Inferior parietal cortex (tissue), 1 donor: Measurements from ENCODE around the gene PDGFRB.

Experiments used
- DNase-seq: peaks from one replicate; pipeline ENCODE4 v3.0.0-alpha.2; 2016; ENCODE audit errors: extremely low spot score

Gene PDGFRB

GRCh38 chr5:150163035-150163434, 7.4 kb upstream of the PDGFRB start:
- DNase-seq = no peak

DNA sequence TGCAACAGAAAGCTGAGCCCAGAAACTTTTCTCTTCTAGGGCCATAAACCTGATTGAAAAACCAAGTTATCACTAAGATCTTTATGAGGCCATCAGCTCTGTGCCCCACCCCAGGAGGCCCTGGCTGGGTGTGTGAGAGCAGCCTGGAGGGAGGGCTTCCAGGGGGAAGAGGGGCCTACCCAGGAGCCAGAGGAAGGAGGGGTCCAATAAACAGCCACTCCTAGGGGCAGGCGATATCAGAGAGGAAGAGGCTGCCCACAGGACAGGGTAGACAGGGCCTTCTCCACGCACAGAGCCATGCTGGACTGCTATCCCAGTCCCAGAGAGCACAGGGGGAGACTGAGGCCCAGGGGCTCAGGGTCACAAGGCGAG, 6.5 kb upstream of the PDGFRB start:
- DNase-seq = no peak

- DNase-seq = peak; percentile 81
These were observed 5.8 kb upstream of the PDGFRB start for GRCh38 chr5:150161242-150162141.

GRCh38 chr5:150160448-150161081, 4.9 kb upstream of the PDGFRB start:
- no peak for DNase-seq

- DNase-seq = no peak
These were observed 4.1 kb upstream of the PDGFRB start for GRCh38 chr5:150159741-150160179.

DNA sequence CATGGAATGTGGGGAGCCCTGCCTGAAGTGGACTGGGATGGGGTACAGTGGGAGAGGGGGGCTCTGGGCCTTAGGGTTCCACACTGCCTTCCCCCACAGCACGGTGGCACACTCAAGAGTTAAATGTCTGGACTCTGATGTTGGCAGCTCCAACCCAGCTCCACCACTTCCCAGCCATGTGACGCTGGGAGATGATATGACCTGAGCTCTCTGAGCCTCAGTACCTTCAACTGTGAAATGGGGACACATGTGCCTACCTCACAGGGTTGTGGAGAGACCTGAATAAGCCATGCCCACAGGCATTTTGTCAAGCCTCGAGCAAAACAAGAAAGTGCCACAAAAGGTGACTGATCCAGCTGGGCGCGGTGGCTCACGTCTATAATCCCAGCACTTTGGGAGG, 3.4 kb upstream of the PDGFRB start:
- DNase-seq = no peak

DNA sequence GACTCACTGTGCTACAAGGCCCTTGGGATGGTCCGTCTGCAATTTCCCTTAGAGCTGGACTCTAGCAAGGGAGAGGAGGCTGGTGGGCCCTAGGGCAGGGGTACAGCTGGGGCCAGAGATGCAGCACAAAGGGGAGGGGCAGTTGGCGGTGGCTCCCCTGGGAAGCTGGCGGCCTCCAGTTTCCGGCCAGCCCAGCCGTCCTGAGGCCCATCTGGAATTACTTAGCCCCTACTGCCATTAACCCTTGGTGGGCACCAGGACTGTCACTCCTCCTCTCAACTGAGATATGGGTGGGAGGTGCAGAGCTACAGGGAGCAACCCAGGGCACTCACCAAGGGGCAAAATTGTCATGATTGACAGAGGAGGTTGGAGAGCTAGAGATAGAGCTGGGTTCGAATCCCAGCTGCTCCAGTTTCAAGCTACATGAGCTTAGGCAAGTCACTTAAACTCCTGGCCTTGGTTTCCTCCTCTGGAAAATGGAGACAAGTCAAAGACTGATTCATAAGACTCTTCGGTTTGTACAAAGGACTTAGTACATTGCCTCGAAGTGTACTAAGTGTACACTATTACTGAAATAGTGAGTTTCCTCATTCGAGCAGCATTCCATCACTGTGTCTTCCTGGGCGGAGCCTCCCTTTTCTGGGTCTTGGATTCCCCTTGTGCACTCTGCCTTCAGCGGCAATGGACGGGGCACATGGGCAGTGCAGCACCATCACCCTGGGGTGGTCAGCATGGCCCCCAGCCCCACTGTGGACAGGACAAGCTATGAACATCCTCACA, 2.7 kb upstream of the PDGFRB start:
- no peak for DNase-seq

DNA sequence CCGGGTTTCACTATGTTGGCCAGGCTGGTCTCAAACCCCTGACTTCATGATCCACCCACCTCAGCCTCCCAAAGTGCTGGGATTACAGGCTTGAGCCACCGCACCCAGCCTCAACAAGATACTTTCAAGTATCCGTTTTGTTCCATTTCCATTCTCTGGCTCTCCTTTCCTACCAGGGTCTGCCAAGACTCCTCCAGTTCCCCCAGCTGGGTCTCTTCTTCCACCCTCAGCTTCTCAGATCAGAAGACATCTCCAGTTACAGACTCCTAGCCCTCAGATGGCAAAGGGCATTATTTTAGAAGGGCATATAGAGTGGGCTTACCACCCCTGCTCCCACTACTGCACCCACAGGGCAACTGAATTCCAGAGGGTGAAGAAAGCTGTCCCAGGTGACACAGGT, 1.5 kb upstream of the PDGFRB start:
- DNase-seq = no peak

DNA sequence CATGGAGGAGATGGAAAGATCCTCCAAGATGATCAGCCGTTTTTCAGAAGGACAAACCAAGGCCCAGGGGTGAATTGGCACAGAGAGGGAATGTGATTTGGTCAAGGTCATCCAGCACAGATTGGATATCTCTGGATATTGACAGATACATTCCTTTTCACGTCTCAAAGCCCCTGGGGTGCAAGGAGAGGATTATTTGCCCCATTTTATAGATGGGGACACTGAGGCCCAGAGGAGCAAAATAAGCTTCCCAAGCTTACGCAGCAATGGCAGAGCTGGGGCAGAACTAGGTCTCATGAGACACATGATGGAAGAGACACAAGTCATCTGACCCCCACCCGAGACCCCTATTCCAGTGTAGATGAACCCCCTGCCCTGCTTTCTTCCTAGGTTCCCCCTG, 895 bp upstream of the PDGFRB start:
- DNase-seq = no peak

GRCh38 chr5:150156027-150156368, 353 bp upstream of the PDGFRB start:
- no peak for DNase-seq

DNA sequence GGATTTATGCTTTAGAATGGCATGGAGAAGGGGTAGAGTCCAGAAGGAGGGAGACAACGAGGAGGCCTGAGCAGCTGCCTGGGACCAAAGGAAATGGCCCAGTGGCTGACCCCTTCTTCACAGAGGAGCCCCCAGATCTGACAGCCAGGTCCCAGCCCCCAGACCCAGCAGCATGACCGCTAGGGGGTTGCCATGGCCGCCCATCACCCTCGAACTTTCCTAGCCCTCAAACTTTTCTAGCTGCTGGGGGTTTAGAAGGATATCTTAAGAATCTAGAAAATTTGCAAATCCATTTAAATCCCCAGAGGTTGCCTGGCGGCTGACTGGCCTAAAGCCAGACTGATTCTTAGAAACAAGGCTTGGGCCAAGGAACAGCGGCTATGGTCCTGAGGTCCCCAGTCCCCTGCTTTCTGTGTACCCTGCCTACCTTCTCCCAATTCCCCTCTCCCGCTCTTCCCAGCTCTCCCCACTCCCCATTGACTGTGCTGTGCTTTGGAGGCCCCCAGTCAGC, 972 bp downstream of the PDGFRB start:
- DNase-seq = no peak

DNA sequence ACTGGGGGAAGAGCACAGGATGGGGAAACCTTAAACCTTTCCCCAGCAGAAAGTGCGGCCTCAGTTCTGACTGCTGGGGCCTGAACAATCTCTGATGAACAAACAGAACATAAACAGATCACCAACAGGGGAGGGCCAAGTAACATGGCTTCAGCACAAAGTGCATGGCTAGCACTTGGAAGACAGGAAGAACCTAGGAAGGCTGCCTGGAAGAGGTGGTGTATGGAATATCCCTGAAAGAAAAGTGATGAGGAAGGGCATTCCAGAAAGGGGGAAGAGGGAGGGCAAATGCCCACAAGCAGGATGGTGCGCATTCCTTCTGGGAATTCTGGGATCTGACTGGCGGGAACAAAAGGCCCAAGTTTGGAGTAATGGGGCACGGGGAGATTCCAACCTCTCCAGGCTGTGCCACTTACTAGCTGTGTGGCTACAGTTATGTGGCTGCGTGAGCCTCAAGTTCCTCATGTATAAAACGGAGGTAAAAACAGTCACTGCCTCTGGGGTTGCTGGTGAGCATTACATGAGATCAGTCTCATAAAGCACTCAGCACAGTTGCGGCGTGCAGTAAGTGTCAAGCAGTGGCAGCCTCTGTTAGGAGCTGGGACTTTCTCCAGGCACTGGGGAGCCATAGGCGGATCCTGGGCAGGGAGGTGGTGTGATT, 1.6 kb downstream of the PDGFRB start:
- DNase-seq = no peak

- no peak for DNase-seq
These were observed 2.2 kb downstream of the PDGFRB start for GRCh38 chr5:150153483-150153882.

- DNase-seq = no peak
These were observed 2.8 kb downstream of the PDGFRB start for GRCh38 chr5:150152636-150153462.

DNA sequence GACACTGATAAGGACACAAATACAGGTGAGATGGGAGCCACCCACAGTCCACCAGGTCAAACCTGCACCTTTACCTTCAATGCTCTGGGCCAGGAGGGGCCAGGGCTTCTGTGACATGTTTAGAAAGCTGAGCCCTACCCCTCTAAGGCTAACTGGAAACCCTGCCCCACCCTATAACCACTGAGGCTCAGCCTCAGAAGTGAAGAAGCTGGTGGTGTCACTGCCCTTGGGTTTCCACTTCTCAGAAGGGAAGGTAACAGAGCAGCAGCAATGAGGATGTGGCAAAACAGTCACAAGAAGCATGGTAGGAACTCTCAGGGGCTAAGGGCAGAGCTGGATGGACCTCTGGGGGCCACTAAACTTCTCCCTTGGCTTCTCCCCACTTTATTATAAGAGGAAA, 6.0 kb downstream of the PDGFRB start:
- DNase-seq = no peak

DNA sequence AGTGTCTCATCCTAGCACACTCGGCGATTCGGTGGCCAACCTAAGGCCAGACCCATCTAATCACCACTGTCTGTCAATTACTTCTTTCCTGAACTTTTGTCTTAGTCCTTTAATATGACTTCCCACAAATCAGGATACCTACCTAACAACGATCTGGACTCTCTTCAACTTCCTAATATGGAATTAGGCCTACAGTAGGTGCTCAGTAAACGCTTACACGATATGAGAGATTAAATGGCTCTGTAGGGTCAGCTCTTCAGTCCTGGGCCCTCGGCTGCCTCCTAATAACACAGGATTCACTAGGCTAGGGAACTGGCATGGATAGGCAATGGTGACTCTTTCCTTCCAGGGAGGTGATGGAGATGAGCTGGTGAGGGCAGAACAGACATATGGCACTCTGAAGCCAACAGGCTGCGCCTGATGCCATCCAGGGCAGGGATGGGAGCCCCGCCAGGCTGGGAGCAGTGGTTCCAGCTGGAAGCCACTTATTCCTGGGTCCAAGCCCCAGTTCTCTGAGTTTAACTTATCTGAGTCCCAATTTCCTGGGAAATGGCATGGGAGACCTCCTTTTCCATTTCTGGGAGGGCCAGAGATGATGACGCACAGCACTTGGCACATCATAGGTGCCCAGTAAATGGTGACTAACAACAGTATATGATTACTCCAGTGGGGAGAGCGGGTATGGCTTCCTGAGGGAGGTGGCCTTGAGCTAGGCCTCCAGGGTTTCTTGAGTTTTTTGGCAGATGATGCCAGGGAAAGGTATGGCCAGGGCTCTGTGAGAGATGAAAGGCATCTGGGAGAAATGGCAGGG, 7.3 kb downstream of the PDGFRB start:
- DNase-seq = no peak

- DNase-seq = no peak
These were observed 8.0 kb downstream of the PDGFRB start for GRCh38 chr5:150147670-150148069.

DNA sequence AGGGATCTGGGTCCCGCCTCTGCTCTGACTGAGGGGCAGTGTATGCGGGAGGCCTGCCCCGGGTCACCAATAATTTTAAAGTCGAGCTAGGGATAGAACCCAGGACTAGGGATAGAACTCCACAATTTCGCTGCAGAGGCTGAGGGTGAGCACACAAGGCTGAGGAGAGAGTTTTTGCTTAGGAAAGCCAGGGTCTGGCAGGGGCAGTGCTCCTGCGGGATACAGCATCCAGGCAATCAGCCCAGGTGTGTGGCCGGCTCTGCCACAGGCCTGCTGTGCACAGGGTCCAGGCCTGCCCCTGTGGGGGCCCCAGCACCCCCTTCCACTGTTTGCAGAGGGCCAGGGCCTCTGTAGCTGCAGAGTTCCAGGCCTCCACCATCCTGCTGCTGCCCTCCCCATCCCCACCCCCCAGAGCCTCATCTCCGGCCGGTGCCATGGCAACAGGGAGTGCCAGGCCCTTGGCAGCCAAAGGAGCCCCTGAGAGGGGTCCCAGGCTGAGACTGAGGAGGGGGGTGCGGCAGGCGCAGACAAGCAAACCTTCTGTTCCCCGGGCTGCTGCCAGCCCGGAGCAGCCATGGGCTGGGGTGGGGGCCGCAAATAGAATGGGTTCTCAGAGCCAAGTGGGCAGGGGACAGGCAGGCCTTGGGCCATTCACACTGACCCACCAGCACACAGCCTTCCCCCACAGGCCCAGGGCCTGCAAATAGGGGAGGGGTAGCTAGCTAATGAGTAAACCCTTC, 8.6 kb downstream of the PDGFRB start:
- DNase-seq = no peak

DNA sequence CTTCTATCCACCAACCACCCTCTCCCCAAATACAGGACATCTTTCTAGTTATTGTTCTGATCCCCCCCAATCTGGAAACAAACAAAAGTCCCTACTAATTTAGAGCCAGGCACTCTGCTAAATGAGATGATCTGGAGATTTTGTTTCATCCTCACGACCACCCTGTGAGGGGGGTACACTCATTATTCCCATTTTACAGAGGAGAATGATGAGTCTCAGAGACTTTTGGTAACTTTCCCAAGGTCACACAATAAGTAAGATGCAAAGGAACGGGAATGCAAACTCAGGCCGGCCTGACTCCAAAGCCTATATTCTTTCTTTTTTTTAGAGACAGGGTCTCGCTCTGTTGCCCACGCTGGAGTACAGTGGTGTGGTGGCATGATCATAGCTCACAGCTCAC, 9.4 kb downstream of the PDGFRB start:
- DNase-seq = no peak
